ENCODE measurements around the gene SLC25A41.

SLC25A41 gene

DNA sequence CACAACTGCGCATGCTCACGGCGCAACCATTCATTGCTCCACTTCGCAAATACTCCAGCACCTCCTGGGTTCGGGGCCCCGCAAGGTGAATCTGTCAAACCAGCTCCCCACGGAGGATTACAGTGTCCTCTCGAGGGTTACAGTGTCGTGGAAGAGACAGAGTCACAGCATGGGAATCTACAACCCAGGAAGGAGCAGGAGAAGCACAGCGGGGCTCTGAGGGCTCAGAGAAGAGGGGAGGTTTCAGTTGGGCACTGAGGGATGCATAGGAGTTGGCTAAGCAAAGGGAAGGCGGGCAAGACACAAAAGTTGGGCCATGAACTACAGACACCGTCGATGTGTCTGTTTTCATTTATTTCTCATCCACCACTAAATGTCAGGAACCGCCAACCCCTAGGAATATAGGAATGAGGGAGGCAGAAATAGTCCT, 39.6 kb downstream of the SLC25A41 start:
- H3K4me3 ChIP-seq (replicated peaks in 1 of 2; ENCODE audit: low read depth in 2 of 2, low read length in 2 of 2): peak overlapping the region; percentile 86 to 90
- DNase-seq (ENCODE audit: low read depth in 2 of 2): no peak
- TF ChIP-seq, protein P1, sequence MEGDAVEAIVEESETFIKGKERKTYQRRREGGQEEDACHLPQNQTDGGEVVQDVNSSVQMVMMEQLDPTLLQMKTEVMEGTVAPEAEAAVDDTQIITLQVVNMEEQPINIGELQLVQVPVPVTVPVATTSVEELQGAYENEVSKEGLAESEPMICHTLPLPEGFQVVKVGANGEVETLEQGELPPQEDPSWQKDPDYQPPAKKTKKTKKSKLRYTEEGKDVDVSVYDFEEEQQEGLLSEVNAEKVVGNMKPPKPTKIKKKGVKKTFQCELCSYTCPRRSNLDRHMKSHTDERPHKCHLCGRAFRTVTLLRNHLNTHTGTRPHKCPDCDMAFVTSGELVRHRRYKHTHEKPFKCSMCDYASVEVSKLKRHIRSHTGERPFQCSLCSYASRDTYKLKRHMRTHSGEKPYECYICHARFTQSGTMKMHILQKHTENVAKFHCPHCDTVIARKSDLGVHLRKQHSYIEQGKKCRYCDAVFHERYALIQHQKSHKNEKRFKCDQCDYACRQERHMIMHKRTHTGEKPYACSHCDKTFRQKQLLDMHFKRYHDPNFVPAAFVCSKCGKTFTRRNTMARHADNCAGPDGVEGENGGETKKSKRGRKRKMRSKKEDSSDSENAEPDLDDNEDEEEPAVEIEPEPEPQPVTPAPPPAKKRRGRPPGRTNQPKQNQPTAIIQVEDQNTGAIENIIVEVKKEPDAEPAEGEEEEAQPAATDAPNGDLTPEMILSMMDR (IDR thresholded peaks at IDR 0.05; ENCODE audit: low read depth, low read length): no peak

DNA sequence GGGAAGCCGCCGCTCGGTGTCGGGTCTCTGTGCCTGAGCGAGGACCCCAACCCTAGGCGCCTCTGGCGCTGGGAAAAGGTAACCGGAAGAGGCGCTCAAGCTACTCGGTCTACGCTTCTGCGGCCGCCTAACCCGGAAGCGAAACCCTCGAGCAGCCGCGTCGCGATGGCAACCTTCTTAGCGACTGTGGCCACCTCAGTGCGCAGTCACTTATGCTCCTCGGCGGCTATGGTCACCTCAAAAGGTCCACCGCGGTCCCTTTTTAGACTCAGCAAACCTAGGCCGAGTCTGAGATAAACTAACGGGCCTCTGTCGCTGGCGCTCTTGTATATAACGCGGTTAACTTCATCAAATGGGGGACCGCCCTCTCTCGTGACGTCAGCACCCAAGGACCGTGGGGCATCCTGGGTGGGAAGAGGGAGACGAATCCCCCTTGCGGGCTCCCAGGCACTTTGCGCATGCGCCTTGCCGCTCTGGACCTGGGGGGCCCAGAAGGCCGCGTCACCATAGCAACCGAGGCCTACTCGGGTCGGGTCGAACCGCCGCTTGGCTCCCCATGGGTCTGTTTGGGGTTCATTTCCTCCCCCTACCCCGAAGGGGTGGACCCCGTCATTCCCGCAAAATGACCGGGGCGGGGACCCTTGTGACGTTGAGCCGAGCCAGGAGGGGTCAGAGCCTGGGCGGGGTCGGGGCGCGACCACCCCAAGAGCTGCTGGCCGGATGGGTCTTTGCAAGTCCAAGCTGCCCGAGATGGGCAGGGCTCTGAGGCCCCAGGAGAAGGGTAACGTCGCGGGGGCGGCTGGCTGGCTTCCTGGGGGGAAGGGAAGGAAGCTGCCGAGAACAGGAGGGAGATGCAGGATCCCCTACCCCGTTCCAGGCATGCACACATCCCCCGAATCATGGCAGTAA, 40.2 kb downstream of the SLC25A41 start, which contains the start of gene GTF2F1:
TSS of gene GTF2F1 (minus strand) at position 91 of the 909 bp plus-strand sequence. CDS start 169 bp downstream, outside the sequence.
- peak within 1 kb of the TSS; percentile 86 to 90 for H3K4me3 ChIP-seq (replicated peaks in 1 of 2; ENCODE audit: low read depth in 2 of 2, low read length in 2 of 2)
- TF ChIP-seq, protein P1 (IDR thresholded peaks at IDR 0.05; ENCODE audit: low read depth, low read length): peak; percentile 33
- peak; percentile 97 to 98 for DNase-seq (ENCODE audit: low read depth in 2 of 2)

GRCh38 chr19:6392221-6393073, 41.1 kb downstream of the SLC25A41 start:
- DNase-seq (ENCODE audit: low read depth in 2 of 2): no peak
- TF ChIP-seq, protein P1 (IDR thresholded peaks at IDR 0.05; ENCODE audit: low read depth, low read length): no peak

GRCh38 chr19:6387372-6387771, 46.2 kb downstream of the SLC25A41 start:
- TF ChIP-seq, protein P1 (IDR thresholded peaks at IDR 0.05; ENCODE audit: low read depth, low read length): no peak
- H3K4me3 ChIP-seq (replicated peaks in 1 of 2; ENCODE audit: low read depth in 2 of 2, low read length in 2 of 2): no peak overlapping the region
- no peak for DNase-seq (ENCODE audit: low read depth in 2 of 2)

More at GRCh38 chr19:6392221-6393073, 41.1 kb downstream of the SLC25A41 start:
- peak overlapping the region; percentile 86 to 90 for H3K4me3 ChIP-seq (replicated peaks in 1 of 2; ENCODE audit: low read depth in 2 of 2, low read length in 2 of 2)

DNA sequence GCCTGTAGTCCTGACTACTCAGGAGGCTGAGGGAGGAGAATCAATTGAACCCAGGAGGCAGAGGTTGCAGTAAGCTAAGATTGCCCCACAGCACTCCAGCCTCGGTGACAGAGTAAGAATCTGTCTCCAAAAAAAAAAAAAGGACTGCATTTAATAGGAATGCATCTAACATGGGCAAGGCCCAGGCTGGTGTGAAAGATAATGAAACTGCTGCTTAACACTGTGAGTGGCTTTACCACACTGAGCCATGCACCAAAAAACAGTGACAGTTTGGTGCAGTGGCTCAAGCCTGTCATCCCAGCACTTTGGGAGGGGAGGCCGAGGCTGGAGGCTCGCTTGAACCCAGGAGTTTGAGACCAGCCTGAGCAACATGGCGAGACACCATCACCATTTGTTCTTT, 49.2 kb downstream of the SLC25A41 start:
- TF ChIP-seq, protein P1 (IDR thresholded peaks at IDR 0.05; ENCODE audit: low read depth, low read length): no peak
- no peak for DNase-seq (ENCODE audit: low read depth in 2 of 2)

DNA sequence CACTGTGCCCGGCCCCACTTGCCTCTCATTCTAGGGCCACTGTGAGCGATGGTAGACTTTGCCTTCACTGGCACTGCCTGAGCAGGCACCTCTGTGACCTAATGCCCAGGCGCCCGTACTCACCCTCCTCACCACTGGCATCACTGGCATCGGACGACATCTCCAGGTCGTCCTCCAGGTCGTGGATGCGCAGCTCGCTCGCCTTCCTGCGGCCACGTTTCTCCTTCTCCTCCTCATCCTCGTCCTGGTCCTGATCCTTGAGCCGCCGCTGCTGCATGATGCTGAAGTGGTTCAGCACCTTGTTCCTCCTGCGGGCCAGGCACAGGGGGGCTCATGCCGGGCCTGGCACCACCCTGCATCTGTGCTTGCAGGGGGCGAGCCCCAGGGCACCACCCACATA, 50.4 kb downstream of the SLC25A41 start:
- no peak overlapping the region for H3K4me3 ChIP-seq (replicated peaks in 1 of 2; ENCODE audit: low read depth in 2 of 2, low read length in 2 of 2)
- no peak for DNase-seq (ENCODE audit: low read depth in 2 of 2)
- TF ChIP-seq, protein P1 (IDR thresholded peaks at IDR 0.05; ENCODE audit: low read depth, low read length): no peak

More for the DNA sequence above, 49.2 kb downstream of the SLC25A41 start:
- no peak overlapping the region for H3K4me3 ChIP-seq (replicated peaks in 1 of 2; ENCODE audit: low read depth in 2 of 2, low read length in 2 of 2)
